ENCODE data around the gene IL1RAPL1.

IL1RAPL1 gene

GRCh38 chrX:29555465-29556091 lies 968.3 kb downstream of the IL1RAPL1 start:
- Histone ChIP-seq H2AK5ac (ENCODE audit: low read depth, low read length) (no peak overlapping the region), H2BK15ac (ENCODE audit: low read length) (no peak overlapping the region), H2BK5ac (ENCODE audit: low read length) (no peak overlapping the region), H4K91ac (ENCODE audit: low read depth, low read length, poor library complexity) (no peak overlapping the region), H3K23ac (ENCODE audit: low read depth, low read length, poor library complexity) (no peak overlapping the region), H2BK12ac (ENCODE audit: low read length) (no peak overlapping the region), H3K18ac (ENCODE audit: low read length) (no peak overlapping the region), H3K27me3 (ENCODE audit: control insufficient read depth in 3 of 3, insufficient read depth in 3 of 3, low read depth in 1 of 3, low read length in 3 of 3) (no peaks in the 10 kb centered on the region), H3K27ac (replicated peaks; ENCODE audit: low read length) (no peak overlapping the region), H3K36me3 (replicated peaks in 1 of 2; ENCODE audit: control insufficient read depth in 2 of 2, insufficient read depth in 2 of 2, low read length in 2 of 2) (no peaks in the 10 kb centered on the region), H3K79me1 (ENCODE audit: low read depth, low read length) (no peaks in the 10 kb centered on the region), H3K4me1 (ENCODE audit: control insufficient read depth in 2 of 2, insufficient read depth in 1 of 2, low read depth in 1 of 2, low read length in 2 of 2) (peaks cover 0 to 4% of the 10 kb centered on the region in 2 donors), H2AFZ (ENCODE audit: low read length) (no peak overlapping the region), H3K14ac (ENCODE audit: low read length) (no peak overlapping the region), H3K9ac (ENCODE audit: low read depth, low read length, poor library complexity) (no peak overlapping the region), H4K8ac (ENCODE audit: low read depth, low read length) (no peak overlapping the region), H3K4me2 (ENCODE audit: insufficient read depth, low read length, poor library complexity, severe bottlenecking) (no peak overlapping the region), H3K9me3 (replicated peaks in 1 of 2; ENCODE audit: control insufficient read depth in 2 of 2, insufficient read depth in 1 of 2, low read depth in 1 of 2, low read length in 2 of 2) (no peaks in the 10 kb centered on the region), H2BK120ac (ENCODE audit: low read depth, low read length) (no peak overlapping the region), H3K4ac (ENCODE audit: low read length) (no peak overlapping the region), H3K4me3 (ENCODE audit: low read length in 2 of 2) (no peak overlapping the region)
- no CpG with 5 or more reads among the region's 1 CpG for WGBS, 2 donors (ENCODE audit: extremely low coverage in 2 of 2, insufficient read length in 2 of 2, insufficient replicate concordance in 1 of 2)
- DNase-seq (ENCODE audit: low spot score), result no peak

DNA sequence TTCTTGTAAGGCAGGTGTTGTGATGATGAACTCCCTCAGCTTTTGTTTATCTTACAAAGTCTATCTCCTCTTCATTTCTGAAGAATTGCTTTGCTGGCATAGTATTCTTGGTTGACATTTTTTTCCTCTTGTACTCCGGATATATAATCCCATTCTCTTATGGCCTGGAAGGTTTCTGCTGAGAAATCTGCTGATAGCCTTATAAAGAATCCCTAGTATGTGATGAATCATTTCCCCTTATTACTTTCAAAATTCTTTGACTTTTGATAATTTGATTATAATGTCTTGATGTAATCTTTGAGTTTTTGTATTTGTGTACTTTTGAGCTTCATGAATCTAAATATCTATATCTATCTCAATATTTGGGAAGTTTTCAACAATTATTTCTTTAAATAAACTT lies 972.8 kb downstream of the IL1RAPL1 start:
- Histone ChIP-seq H3K4me1 (ENCODE audit: control insufficient read depth in 2 of 2, insufficient read depth in 1 of 2, low read depth in 1 of 2, low read length in 2 of 2) (no peaks in the 10 kb centered on the region), H2BK12ac (ENCODE audit: low read length) (no peak overlapping the region), H2BK15ac (ENCODE audit: low read length) (no peak overlapping the region), H3K4me2 (ENCODE audit: insufficient read depth, low read length, poor library complexity, severe bottlenecking) (no peak overlapping the region), H3K18ac (ENCODE audit: low read length) (no peak overlapping the region), H4K91ac (ENCODE audit: low read depth, low read length, poor library complexity) (no peak overlapping the region), H2AFZ (ENCODE audit: low read length) (no peak overlapping the region), H2BK5ac (ENCODE audit: low read length) (no peak overlapping the region), H3K14ac (ENCODE audit: low read length) (no peak overlapping the region), H2AK5ac (ENCODE audit: low read depth, low read length) (no peak overlapping the region), H3K4me3 (ENCODE audit: low read length in 2 of 2) (no peak overlapping the region), H4K8ac (ENCODE audit: low read depth, low read length) (no peak overlapping the region), H3K36me3 (replicated peaks in 1 of 2; ENCODE audit: control insufficient read depth in 2 of 2, insufficient read depth in 2 of 2, low read length in 2 of 2) (no peaks in the 10 kb centered on the region), H2BK120ac (ENCODE audit: low read depth, low read length) (no peak overlapping the region), H3K4ac (ENCODE audit: low read length) (no peak overlapping the region), H3K27ac (replicated peaks; ENCODE audit: low read length) (no peak overlapping the region), H3K79me1 (ENCODE audit: low read depth, low read length) (no peaks in the 10 kb centered on the region), H3K27me3 (ENCODE audit: control insufficient read depth in 3 of 3, insufficient read depth in 3 of 3, low read depth in 1 of 3, low read length in 3 of 3) (no peaks in the 10 kb centered on the region), H3K23ac (ENCODE audit: low read depth, low read length, poor library complexity) (no peak overlapping the region), H3K9ac (ENCODE audit: low read depth, low read length, poor library complexity) (no peak overlapping the region), H3K9me3 (replicated peaks in 1 of 2; ENCODE audit: control insufficient read depth in 2 of 2, insufficient read depth in 1 of 2, low read depth in 1 of 2, low read length in 2 of 2) (no peaks in the 10 kb centered on the region)
- no peak for DNase-seq (ENCODE audit: low spot score)
- WGBS, 2 donors (ENCODE audit: extremely low coverage in 2 of 2, insufficient read length in 2 of 2, insufficient replicate concordance in 1 of 2), result no CpG with 5 or more reads among the region's 1 CpG

DNA sequence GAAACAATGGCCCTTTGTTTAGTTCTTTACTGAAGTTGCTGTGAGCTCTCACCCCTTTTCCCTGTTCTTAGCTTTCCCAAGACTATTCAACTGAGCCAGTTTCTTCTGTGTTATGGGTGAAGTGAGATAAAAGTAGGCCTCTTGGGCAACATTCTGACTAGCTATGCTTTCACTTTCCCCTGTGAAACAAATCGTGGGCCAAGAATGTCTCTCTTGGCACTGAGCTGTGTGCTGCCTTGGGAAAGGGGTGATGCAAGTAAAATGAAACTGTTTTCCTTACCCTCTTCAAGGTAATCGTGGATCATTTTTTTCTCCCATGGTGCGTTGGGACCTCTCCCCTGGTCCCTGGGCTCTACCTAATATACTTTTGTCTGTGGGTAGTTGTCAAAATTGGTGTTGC lies 974.2 kb downstream of the IL1RAPL1 start:
- Histone ChIP-seq H3K36me3 (replicated peaks in 1 of 2; ENCODE audit: control insufficient read depth in 2 of 2, insufficient read depth in 2 of 2, low read length in 2 of 2) (no peaks in the 10 kb centered on the region), H3K23ac (ENCODE audit: low read depth, low read length, poor library complexity) (no peak overlapping the region), H3K4me3 (ENCODE audit: low read length in 2 of 2) (no peak overlapping the region), H3K79me1 (ENCODE audit: low read depth, low read length) (no peaks in the 10 kb centered on the region), H3K4me1 (ENCODE audit: control insufficient read depth in 2 of 2, insufficient read depth in 1 of 2, low read depth in 1 of 2, low read length in 2 of 2) (no peaks in the 10 kb centered on the region), H2AK5ac (ENCODE audit: low read depth, low read length) (no peak overlapping the region), H3K9ac (ENCODE audit: low read depth, low read length, poor library complexity) (no peak overlapping the region), H2BK15ac (ENCODE audit: low read length) (no peak overlapping the region), H2BK120ac (ENCODE audit: low read depth, low read length) (no peak overlapping the region), H3K18ac (ENCODE audit: low read length) (no peak overlapping the region), H2BK12ac (ENCODE audit: low read length) (no peak overlapping the region), H3K4me2 (ENCODE audit: insufficient read depth, low read length, poor library complexity, severe bottlenecking) (no peak overlapping the region), H2AFZ (ENCODE audit: low read length) (no peak overlapping the region), H3K9me3 (replicated peaks in 1 of 2; ENCODE audit: control insufficient read depth in 2 of 2, insufficient read depth in 1 of 2, low read depth in 1 of 2, low read length in 2 of 2) (no peaks in the 10 kb centered on the region), H3K4ac (ENCODE audit: low read length) (no peak overlapping the region), H2BK5ac (ENCODE audit: low read length) (no peak overlapping the region), H4K91ac (ENCODE audit: low read depth, low read length, poor library complexity) (no peak overlapping the region), H3K27me3 (ENCODE audit: control insufficient read depth in 3 of 3, insufficient read depth in 3 of 3, low read depth in 1 of 3, low read length in 3 of 3) (no peaks in the 10 kb centered on the region), H3K27ac (replicated peaks; ENCODE audit: low read length) (no peak overlapping the region), H4K8ac (ENCODE audit: low read depth, low read length) (no peak overlapping the region), H3K14ac (ENCODE audit: low read length) (no peak overlapping the region)
- DNase-seq (ENCODE audit: low spot score), result no peak
- no CpG with 5 or more reads among the region's 3 CpGs for WGBS, 2 donors (ENCODE audit: extremely low coverage in 2 of 2, insufficient read length in 2 of 2, insufficient replicate concordance in 1 of 2)

DNA sequence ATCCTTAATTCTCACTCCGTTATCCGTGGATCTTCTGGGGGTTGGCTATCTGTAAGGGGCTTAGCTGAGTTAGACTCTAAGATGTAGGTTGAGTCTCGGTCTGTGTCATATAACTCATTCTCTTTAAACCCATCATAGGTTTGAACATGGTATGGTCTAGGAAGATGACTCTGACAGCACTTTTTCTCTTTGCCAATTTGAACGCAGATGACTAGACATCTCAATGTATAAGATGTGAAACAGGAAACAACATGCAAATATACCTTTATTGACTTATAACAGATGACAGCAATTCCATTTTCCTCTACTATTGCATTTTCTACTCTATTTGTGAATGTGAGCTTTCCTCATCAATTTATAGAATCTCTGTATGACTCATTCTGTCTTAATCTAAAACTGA lies 993.3 kb downstream of the IL1RAPL1 start:
- Histone ChIP-seq H3K79me1 (ENCODE audit: low read depth, low read length) (no peaks in the 10 kb centered on the region), H3K4me1 (ENCODE audit: control insufficient read depth in 2 of 2, insufficient read depth in 1 of 2, low read depth in 1 of 2, low read length in 2 of 2) (no peaks in the 10 kb centered on the region), H3K9me3 (replicated peaks in 1 of 2; ENCODE audit: control insufficient read depth in 2 of 2, insufficient read depth in 1 of 2, low read depth in 1 of 2, low read length in 2 of 2) (no peaks in the 10 kb centered on the region), H3K4me2 (ENCODE audit: insufficient read depth, low read length, poor library complexity, severe bottlenecking) (no peak overlapping the region), H3K23ac (ENCODE audit: low read depth, low read length, poor library complexity) (no peak overlapping the region), H3K9ac (ENCODE audit: low read depth, low read length, poor library complexity) (no peak overlapping the region), H2AFZ (ENCODE audit: low read length) (no peak overlapping the region), H3K18ac (ENCODE audit: low read length) (no peak overlapping the region), H4K91ac (ENCODE audit: low read depth, low read length, poor library complexity) (no peak overlapping the region), H3K36me3 (replicated peaks in 1 of 2; ENCODE audit: control insufficient read depth in 2 of 2, insufficient read depth in 2 of 2, low read length in 2 of 2) (no peaks in the 10 kb centered on the region), H4K8ac (ENCODE audit: low read depth, low read length) (no peak overlapping the region), H3K4ac (ENCODE audit: low read length) (no peak overlapping the region), H3K14ac (ENCODE audit: low read length) (no peak overlapping the region), H2BK5ac (ENCODE audit: low read length) (no peak overlapping the region), H3K27me3 (ENCODE audit: control insufficient read depth in 3 of 3, insufficient read depth in 3 of 3, low read depth in 1 of 3, low read length in 3 of 3) (no peaks in the 10 kb centered on the region), H3K27ac (replicated peaks; ENCODE audit: low read length) (no peak overlapping the region), H2BK12ac (ENCODE audit: low read length) (no peak overlapping the region), H3K4me3 (ENCODE audit: low read length in 2 of 2) (no peak overlapping the region), H2BK15ac (ENCODE audit: low read length) (no peak overlapping the region), H2BK120ac (ENCODE audit: low read depth, low read length) (no peak overlapping the region), H2AK5ac (ENCODE audit: low read depth, low read length) (no peak overlapping the region)
- no peak for DNase-seq (ENCODE audit: low spot score)
- WGBS, 2 donors (ENCODE audit: extremely low coverage in 2 of 2, insufficient read length in 2 of 2, insufficient replicate concordance in 1 of 2), result no CpG with 5 or more reads among the region's 4 CpGs

Data from neuronal stem cell (in vitro differentiated cells).